Pulmonary artery endothelial cell (primary cell): Measurements from ENCODE around the gene PRDX3. TPM values are rescaled to one million over a fixed set of nuclear protein-coding genes. Genes with fewer than 3 reads are reported as not detected.
"Not testable (repeated sequence)": the region's sequence is repeated elsewhere in the genome, so short reads cannot be mapped to it uniquely, and the experiment has no call there.

Source experiments
- DNase-seq: peaks from one replicate; pipeline ENCODE4 v3.0.0-alpha.2; 2011; ENCODE audit warnings: low read depth, low spot score
- total RNA-seq: library from RNA; depleted of rRNA; stranded (reverse); fragments of >200 nt; gene quantifications from 2 replicates; pipeline ENCODE4 v1.2.3, GENCODE V29; 2014

Gene PRDX3
- total RNA-seq, 1 donor from 2014 or later: 237 TPM

DNA sequence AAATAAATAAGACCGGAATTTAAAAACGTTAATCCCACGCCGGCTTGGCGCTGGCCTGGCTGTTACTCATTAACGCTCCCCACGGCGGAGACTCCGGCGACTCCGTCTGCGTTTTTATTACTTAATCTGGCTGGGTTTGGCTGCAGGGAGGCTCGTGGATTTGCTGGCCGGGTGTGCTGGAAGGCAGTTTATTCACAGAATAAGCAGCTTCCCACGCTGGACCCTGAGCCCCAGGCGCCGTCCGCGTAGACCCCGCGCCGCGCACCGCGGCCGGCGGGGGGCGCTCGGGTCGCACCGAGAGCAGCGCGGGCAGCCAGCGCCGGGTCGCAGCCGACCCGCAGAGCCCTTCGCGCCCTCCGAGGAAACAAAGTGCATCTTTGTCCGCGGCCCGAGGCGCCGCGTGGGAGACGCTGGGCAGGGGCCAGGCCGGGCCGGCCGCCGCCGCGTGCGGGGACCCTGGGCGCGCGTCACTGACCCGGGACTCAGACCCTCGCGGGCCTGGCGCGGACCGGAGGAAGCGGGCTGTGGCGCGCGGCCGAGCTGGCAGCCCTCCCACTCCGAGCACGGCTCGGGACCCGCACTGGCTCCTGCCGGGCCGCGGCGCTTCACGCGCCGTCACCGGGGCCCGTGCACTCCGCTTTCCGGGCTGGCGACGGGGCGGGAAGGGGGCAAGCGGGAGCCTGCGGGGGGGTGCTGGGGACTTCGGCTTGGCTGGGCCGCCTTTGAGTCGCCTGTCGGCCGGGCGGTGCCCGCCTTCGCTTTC is 28.2 kb upstream of the PRDX3 start:
- DNase-seq: no peak

DNA sequence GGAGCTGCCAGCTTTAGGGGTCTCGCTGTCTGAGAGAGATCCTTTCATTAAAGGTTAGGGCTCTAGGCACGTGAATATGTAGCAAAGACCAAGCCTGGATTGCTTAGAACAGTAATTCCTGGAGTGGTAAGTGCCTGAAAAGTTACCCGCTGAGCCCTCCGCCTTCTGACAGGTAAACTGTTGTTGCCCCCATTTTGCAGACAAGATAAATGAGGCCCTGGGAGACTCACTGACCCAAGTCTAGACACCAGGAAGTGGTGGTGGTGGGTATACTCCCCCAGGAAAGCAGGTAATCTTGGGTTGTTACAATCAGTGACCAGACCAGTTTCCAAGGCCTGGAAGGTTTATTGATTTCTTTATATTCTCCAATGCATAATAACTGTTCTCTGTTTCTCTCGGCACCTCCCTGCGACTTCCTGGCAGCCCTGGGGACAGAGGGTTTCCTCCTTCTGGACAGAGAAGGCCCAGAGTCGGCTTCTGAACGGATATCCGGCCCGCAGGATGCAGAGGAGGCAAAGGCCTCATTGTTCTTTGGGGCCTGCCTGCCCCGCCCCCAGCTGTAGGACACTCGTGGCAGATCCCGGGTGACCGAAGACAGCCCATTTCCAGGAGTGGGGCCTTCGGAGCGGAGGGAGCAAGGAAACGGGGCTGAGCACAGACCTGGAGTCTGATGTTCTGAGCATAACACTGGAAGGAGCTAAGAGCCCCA is 27.4 kb upstream of the PRDX3 start:
- DNase-seq: no peak

DNA sequence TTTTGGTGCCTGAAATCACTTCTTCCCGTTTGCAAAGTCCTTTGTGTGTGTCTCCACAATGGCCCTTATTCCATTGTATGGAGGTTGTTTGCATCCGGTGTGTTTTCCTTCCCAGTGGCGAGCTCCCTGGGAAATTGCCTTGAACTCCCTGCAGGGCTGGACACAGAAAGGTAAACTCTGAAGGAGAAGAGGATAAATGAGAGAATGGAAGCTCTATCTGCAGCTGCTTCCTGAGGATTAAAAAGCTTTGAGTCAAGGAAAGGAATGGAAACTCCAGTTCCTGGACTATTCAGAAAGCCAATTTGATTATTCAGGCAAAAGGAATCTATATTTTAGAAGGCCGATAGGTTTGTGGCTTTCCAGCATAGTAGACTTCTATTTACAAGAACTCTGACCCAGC is 24.4 kb upstream of the PRDX3 start:
- peak; percentile 57 for DNase-seq

- DNase-seq: no peak
Observed at GRCh38 chr10:119201233-119201632, 22.6 kb upstream of the PRDX3 start.

GRCh38 chr10:119199231-119199992 is 20.8 kb upstream of the PRDX3 start:
- peak; percentile 66 for DNase-seq

DNA sequence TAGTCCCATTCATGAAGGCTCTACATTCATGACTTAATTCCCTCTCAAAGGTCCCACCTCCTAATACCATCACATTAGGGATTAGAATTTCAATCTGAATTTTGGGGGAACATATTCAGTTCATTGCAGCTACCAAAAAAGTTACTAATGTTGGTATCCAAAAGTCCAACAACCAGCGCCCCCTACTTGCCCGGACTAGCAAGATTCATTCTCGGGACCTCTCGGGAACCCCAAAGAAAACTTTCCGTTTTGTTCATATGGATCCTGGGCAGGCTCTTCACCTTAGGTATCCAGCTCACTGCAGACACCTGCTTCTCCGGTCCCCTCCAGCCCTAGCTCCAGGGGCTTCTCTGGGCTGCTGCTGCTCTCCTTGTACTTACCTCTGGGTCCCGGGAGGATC is 19.8 kb upstream of the PRDX3 start:
- DNase-seq: no peak

- DNase-seq: no peak
Observed at GRCh38 chr10:119197921-119198320, 19.3 kb upstream of the PRDX3 start.

DNA sequence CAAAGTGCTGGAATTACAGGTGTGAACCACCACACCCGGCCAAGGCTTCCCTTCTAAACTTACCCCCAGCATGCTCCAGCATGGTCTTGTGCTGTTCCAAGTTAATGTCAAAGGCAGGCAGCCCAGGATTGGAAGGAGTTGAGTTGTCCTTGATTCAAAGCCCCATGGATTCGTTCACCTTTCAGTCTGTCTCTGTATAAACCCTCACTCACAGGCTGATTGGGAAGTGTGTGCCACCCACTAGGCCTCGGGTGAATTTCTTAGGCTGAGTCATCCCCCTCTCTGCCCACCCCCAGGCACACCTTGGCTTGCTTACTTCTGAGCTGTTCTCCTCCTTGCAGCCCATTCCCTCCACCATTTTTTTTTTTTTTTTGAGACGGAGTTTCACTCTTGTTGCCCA is 13.3 kb upstream of the PRDX3 start:
- no peak for DNase-seq

DNA sequence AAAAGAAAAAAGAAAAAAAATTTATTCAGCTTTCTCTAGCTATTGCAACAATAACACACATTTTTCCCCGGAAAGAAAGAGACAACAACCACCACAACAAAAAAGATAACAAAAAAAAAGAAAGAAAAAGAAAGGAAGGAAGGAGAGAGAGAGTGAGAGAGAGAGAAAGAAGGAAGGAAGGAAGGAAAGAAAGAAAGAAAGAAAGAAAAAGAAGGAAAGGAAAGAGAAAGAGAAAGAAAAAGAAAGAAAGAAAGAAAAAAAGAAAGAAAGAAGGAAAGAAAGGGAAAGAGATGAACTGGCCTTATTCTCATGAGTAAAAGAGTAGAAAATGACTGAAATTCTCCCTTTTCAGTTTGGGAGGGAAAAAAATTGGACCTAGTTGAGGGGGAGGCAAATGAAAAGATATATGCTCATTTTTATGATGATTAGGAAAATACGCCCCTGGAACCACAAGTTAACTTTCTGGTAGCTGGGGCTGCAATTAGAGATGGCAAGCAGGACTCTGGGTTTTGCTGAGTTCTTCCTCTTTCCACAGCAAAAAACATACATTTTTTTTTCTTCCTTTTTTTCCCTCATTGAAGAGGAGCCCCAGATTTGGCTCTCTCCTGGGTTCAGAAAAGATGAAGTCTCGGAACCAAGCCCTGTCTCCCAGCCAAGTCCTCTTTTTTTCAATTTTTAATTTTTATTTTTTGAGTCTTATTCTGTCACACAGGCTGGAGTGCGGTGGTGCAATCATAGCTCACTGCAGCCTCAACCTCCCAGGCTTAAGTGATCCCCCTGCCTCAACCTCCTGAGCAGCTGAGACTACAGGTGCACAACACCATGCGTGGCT is 12.6 kb upstream of the PRDX3 start:
- no peak for DNase-seq

DNA sequence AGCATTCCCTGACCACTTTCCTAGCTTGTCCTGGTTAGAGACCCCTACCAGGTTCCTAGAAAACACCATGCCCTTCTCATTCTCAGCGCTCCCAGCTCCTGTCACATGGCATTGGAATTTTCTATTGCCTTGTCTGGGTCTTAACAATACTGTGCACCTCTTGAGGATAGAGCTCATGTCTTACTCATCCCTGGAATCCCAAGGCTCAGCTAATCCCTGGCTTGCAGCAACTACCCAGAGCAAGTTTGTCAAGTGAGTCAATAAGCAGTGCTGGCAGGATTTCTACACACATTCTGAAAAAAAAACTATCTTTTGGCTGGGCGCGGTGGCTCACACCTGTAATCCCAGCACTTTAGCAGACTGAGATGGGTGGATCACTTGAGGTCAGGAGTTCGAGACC is 11.7 kb upstream of the PRDX3 start:
- DNase-seq: no peak

- DNase-seq: no peak
Observed at GRCh38 chr10:119189811-119190282, 11.2 kb upstream of the PRDX3 start.

DNA sequence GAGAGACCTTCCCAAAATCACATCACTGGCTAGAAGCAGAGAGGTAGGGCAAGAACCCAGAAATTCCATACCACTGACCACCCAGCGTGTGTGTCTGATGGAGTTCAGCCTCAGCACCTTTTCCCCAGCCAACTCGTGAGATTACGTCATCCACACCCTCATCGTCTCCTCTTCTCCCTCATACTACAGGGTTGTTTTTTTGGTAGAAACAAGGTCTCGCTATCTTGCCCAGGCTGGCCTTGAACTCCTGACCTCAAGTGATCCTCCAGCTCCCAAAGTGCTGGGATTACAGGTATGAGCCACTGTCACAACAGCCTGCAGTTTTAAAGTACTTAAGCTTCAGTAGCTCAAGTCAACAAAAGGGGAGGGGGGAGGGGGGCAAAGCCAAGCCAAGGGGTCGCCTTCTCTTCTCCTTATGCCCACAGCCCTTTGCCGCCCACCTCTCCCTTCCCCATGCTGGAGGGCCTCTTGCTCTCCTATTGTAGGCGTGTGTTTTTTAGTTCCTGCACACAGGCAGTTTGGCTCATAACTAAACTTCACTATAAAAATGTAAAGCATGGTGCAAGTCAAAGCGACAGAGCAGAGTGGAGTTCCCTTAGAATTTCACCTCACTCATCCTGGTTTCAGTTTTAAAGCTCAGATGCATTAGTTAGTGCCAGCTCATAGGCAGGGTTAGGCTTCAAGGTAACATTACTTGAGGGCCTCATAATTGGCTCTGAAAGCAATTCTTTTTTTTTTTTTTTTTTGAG is 5.2 kb upstream of the PRDX3 start:
- no peak for DNase-seq

- not testable (repeated sequence) for DNase-seq
Observed at GRCh38 chr10:119180850-119181400, 2.3 kb upstream of the PRDX3 start.

GRCh38 chr10:119177708-119178371 is 772 bp downstream of the PRDX3 start:
- DNase-seq: no peak

DNA sequence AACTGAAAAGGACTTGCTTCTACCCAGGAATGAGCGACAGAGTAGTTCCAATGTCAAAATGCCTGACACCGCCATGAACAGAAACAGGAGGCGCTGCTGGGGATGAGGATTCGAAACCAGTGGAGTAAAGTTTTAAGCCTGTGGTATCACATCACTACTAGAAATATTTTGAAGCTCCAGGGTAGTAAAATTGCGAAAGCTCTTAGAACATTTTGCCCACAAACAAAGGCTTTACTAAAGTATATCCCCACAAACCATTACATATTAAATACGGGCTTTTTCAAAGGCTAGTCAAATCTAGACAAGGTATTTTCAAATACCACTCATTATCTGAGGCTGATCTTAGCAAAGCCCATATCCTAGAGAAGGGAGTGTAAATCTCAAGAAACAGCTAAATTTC is 2.4 kb downstream of the PRDX3 start:
- DNase-seq: no peak

- no peak for DNase-seq
Observed at GRCh38 chr10:119174109-119174508, 4.5 kb downstream of the PRDX3 start.

- DNase-seq: no peak
Observed at GRCh38 chr10:119167041-119167440, 11.6 kb downstream of the PRDX3 start.

GRCh38 chr10:119166564-119166963 is 12.0 kb downstream of the PRDX3 start:
- DNase-seq: no peak

DNA sequence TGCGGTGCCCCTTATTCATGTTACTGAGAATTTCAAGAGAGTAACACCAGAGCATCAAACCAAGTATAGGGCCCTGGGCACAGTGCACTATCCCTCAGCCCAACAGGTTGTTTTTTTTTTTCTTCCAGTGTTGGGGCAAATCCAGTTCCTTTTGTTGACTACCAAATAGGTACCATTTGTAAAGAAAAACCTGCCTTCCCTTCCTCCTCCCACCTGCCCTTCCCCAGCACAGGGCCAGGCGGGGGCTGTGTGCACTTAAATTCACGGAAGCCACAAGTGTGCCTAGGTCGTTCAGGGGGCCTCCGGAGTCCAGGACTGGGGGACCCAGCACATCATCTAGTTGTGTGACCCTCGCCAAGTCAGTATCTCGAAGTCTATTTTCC is 12.5 kb downstream of the PRDX3 start:
- DNase-seq: no peak
